Pons (tissue), 1 donor: Measurements from ENCODE around the gene OSBPL3.

Experiments
- DNase-seq: peaks from one replicate; pipeline ENCODE4 v3.0.0-alpha.2; 2016; ENCODE audit warnings: low spot score

The OSBPL3 gene

GRCh38 chr7:24760968-24761367, 219.0 kb downstream of the OSBPL3 start:
- DNase-seq, result no peak

- peak; percentile 20 for DNase-seq
Observed at GRCh38 chr7:24757353-24758275, 222.4 kb downstream of the OSBPL3 start, which contains the start of gene GSDME. Gene GSDME, minus strand, starts transcription at chr7:24757464. Its CDS starts 7,690 bp downstream, at chr7:24749774.

- DNase-seq, result peak; percentile 20
Observed at GRCh38 chr7:24756545-24757352, 223.2 kb downstream of the OSBPL3 start.

GRCh38 chr7:24755541-24756407, 224.2 kb downstream of the OSBPL3 start:
- DNase-seq, result peak; percentile 66

GRCh38 chr7:24754906-24755506, 225.0 kb downstream of the OSBPL3 start:
- DNase-seq, result peak; percentile 13

GRCh38 chr7:24752073-24752800, 227.7 kb downstream of the OSBPL3 start:
- no peak for DNase-seq

- DNase-seq, result no peak
Observed at GRCh38 chr7:24751484-24751883, 228.5 kb downstream of the OSBPL3 start.

GRCh38 chr7:24750441-24751055, 229.4 kb downstream of the OSBPL3 start:
- no peak for DNase-seq

- no peak for DNase-seq
Observed at GRCh38 chr7:24748521-24748920, 231.5 kb downstream of the OSBPL3 start.
